Measurements from ENCODE around the gene KCNQ4. TPM values are rescaled to one million over a fixed set of nuclear protein-coding genes. Genes with fewer than 3 reads are reported as not detected.

Gene KCNQ4
- total and polyA plus RNA-seq, 2 experiments from 2014 or later = 0.13 to 3.7 TPM

DNA sequence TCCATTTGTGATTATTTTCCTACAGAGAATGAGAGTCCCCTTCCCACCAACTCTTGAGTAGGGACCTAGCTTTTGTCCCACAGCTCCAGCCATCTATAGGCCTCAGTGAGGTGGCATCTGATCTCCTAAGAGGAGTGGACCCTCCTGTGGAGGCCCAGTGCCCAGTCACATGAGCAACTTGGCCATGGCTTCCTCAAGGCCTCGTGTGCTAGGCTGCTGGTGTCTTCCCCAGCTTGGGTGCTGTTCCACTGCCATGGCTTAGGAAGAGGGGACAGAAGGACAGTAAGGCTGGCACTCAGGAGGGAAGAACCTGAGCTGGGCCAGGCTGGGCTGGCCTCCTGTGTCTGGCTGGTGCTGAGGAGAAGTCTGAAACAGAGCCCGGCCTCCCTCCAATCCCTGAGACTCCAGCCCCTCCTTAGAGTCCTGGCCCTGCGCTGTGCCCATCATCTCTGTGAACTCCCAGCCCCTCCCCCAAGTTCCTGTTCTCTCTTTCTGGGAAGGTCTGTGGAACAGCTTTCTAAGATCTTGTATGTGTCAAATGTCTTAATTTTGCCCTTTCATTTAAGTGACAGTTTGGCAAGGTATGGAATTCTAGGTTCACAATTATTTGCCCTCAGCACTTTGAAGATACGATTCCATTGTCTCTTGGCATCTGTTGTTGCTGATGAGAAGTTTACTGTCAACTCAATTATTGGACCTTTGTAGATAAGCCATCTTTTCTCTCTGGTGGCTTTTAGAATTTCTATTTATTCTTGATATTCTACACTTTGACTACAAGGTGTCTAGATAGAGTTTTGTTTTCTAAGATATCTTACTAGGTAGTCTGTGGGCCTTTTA is 7.1 kb upstream of the KCNQ4 start:
- Histone ChIP-seq H3K4me3 (no peak overlapping the region), H3K27me3 (peaks cover 3% of the 10 kb centered on the region), H3K36me3 (peaks cover under 1% of the 10 kb centered on the region), H3K4me1 (ENCODE audit: low read depth) (no peaks in the 10 kb centered on the region), H3K27ac (no peak overlapping the region), H3K9me3 (ENCODE audit: low read depth) (no peaks in the 10 kb centered on the region)
- TF ChIP-seq, protein P1, sequence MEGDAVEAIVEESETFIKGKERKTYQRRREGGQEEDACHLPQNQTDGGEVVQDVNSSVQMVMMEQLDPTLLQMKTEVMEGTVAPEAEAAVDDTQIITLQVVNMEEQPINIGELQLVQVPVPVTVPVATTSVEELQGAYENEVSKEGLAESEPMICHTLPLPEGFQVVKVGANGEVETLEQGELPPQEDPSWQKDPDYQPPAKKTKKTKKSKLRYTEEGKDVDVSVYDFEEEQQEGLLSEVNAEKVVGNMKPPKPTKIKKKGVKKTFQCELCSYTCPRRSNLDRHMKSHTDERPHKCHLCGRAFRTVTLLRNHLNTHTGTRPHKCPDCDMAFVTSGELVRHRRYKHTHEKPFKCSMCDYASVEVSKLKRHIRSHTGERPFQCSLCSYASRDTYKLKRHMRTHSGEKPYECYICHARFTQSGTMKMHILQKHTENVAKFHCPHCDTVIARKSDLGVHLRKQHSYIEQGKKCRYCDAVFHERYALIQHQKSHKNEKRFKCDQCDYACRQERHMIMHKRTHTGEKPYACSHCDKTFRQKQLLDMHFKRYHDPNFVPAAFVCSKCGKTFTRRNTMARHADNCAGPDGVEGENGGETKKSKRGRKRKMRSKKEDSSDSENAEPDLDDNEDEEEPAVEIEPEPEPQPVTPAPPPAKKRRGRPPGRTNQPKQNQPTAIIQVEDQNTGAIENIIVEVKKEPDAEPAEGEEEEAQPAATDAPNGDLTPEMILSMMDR (IDR thresholded peaks at IDR 0.05; ENCODE audit: low read depth, low read length) = no peak
- DNase-seq (ENCODE audit: low read depth in 1 of 2, low spot score in 1 of 2) = no peak

DNA sequence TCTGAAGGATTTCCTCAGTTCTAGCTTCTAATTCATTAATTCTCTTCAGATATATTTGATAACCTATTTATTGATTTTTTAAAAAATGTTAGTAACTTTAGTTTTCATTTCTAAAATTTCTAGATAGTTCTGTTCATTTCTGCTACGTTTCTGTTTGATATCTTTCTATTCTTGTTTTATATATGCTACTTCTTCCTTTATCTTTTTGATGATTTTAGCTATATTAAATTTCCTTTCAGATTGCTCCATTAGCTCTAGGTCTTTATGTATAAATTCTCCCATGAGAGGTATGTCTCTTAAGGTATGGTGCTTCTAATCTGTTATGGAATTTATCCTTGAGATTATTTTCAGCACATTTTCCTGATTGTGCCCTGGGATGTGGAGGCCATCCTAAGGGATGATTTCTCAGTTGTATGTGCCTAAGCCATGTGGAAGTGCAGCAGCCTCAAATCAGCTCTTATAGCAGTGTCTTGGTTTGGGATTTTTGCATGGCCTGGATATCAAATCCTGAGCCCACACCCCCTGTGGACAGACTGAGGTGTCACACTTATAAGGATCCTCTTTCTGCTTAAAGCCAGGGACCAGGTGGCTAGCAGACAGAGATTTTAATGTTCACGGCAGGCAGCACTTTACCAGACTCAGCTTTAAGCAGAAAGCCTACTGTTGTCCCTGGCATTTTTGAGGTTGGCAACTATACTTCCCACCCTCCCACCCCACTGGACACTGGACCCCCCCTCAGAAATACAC is 6.2 kb upstream of the KCNQ4 start:
- Histone ChIP-seq H3K9me3 (ENCODE audit: low read depth) (no peaks in the 10 kb centered on the region), H3K27me3 (peaks cover 6% of the 10 kb centered on the region), H3K36me3 (no peaks in the 10 kb centered on the region), H3K27ac (no peak overlapping the region), H3K4me3 (no peak overlapping the region), H3K4me1 (ENCODE audit: low read depth) (peaks cover 3% of the 10 kb centered on the region)
- no peak for DNase-seq (ENCODE audit: low read depth in 1 of 2, low spot score in 1 of 2)
- TF ChIP-seq, protein P1 (IDR thresholded peaks at IDR 0.05; ENCODE audit: low read depth, low read length) = no peak

DNA sequence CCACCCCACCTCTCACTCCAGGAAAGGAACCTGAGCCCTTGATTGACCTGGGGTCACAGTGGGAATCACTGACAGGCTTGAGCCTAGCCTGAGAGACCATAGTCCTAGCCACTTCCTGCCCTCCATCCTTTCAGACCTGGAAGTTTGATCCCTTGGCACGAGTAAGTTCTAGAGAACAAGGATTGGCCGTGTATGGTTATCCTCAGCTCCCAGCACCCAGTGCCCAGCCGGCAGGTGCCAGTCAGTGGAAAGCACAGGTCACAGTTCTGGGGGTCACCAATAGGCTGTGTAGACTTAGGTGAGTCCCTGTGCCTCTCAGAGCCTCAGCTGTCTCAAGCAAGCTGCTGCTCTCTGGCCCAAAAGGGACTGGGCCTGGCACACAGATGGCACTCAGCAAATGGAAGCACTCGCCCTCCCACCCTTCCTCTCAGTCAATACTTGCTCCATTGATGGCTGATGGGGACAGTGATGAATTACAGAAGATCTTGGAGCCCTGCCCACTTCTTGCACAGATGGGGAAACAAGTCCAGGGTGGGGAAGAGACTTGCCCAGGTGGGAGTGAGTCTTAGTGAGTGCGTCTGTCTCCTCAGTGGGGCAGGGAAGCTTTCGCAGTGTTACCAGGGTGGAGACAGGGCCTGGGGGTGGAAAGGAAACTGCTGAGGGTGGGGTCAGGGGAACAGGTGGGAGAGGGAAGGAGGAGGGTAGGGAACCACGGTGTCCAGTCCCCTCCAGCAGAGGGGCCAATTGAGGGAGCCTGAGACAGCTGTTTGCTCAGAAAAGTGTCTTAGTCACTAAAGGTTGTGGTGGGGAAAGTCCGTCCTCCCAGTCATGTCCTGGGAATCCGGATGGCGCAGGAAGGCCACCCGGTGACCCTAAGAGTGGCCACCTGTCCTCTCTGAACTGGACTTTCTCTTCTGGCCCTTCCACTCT is 2.6 kb upstream of the KCNQ4 start:
- H3K9me3 ChIP-seq (ENCODE audit: low read depth) = no peaks in the 10 kb centered on the region
- H3K27me3 ChIP-seq = peaks cover 11% of the 10 kb centered on the region
- no peaks in the 10 kb centered on the region for H3K36me3 ChIP-seq
- TF ChIP-seq, protein P1 (IDR thresholded peaks at IDR 0.05; ENCODE audit: low read depth, low read length) = no peak
- H3K4me1 ChIP-seq (ENCODE audit: low read depth) = peaks cover 6% of the 10 kb centered on the region
- H3K27ac ChIP-seq = no peak overlapping the region
- DNase-seq (ENCODE audit: low read depth in 1 of 2, low spot score in 1 of 2) = no peak
- no peak overlapping the region for H3K4me3 ChIP-seq

DNA sequence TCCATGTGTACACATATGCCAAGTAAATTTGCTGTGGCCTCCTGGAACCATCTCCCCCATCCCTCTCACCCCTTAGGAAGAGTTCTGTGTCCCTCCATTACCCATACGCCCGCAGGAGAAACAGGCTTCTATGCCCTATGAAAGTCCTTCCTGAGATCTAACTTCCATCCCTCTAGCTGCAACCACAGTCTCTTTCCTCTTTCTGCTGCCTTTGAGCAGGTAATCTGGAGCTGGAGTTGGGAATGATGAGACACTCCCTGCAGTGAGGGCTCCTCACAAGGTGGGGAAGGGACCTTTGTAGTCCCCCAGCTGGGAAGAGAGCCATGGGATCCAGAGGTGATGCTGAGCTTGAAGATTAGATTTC is 2.0 kb upstream of the KCNQ4 start:
- Histone ChIP-seq H3K27me3 (peaks cover 11% of the 10 kb centered on the region), H3K4me1 (ENCODE audit: low read depth) (peaks cover 6% of the 10 kb centered on the region), H3K36me3 (no peaks in the 10 kb centered on the region), H3K9me3 (ENCODE audit: low read depth) (no peaks in the 10 kb centered on the region), H3K27ac (no peak overlapping the region), H3K4me3 (no peak overlapping the region)
- no peak for DNase-seq (ENCODE audit: low read depth in 1 of 2, low spot score in 1 of 2)
- TF ChIP-seq, protein P1 (IDR thresholded peaks at IDR 0.05; ENCODE audit: low read depth, low read length) = no peak

DNA sequence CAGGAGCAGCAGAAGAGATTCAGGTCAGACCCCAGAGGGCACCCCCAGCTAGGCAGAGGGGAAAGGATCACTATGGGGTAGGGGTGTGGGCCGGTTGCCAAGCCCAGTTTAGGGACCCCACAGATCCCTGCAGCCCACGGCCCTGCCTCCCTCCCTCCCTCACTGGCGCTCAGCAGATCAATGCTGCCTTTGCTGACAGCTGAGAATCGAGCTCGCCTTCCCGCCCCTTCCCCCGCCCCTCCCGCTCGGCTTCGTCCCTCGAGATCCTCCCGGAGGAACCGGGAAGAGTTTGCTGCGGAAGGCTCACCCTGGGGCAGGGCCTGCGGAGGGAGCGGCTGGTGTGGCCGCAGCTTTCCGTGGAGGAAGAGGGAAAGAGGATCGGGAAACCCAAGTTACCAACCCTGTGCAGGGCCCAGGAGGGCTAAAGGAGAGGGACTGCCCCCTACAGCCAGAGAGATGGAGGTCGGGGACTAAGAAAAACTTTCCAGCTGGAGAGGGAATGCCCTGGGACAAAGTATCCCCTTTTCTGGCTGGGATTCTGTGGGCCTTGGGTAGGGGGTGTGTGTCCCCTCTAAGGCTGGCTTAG is 1.1 kb upstream of the KCNQ4 start:
- Histone ChIP-seq H3K4me1 (ENCODE audit: low read depth) (peaks cover 6% of the 10 kb centered on the region), H3K9me3 (ENCODE audit: low read depth) (no peaks in the 10 kb centered on the region), H3K27me3 (peaks cover 11% of the 10 kb centered on the region), H3K4me3 (peak overlapping the region; percentile 5), H3K36me3 (no peaks in the 10 kb centered on the region), H3K27ac (no peak overlapping the region)
- TF ChIP-seq, protein P1 (IDR thresholded peaks at IDR 0.05; ENCODE audit: low read depth, low read length) = no peak
- DNase-seq (ENCODE audit: low read depth in 1 of 2, low spot score in 1 of 2) = peak in 1 of 2 donors; percentile 49

Data from cardiac muscle cell (in vitro differentiated cells and primary cell).